Measurements from ENCODE around the gene NUMA1. TPM values are rescaled to one million over a fixed set of nuclear protein-coding genes. Genes with fewer than 3 reads are reported as not detected.

Gene NUMA1
- total RNA-seq: 119 and 128 TPM in 2 replicates

DNA sequence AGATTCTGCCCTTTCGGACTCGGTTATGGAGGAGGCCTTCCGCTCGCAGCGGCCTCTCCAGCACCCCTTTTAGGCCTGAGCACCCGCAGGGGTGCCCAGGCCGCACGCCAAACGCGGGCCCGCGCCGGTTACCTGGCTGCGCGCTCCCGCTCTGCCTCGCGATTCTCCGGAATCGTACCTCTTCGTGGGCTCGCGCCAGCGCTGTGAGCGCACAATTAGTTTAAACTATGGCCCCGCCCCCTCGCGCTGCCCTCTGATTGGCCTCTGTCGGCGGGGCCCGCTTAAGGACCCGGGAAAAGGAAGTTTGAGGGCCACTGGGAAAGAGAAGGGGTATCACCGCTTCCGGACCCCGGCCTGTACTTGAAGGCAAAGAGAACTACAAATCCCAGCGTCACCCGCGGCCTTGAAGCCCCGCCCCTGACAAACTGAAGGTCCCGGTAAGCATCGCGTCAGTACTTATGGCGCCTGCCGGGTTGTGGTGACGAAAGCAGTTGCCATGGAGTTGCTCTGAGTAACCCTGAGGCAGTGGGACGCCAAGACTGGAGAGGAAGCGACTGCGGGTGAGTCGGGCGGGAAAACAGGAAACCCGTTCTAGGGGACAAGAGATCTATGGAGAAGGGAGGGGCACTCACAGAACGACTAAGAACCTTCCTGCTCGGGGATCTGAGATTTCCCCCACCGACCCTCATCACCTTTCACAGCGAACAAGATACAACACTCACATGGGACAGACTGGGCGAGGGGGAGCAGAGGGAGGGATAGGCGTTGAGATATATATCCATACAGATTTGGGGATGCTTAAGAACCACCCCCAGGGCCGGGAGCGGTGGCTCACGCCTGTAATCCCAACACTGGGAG is at the start of gene NUMA1, which contains the start of gene LRRC51:
Gene NUMA1, minus strand, starts transcription at position 217 of the 858 bp plus-strand sequence. CDS start 44,599 bp downstream, outside the sequence.
Gene LRRC51, plus strand, starts transcription at position 525 of the 858 bp plus-strand sequence. CDS start 8,234 bp downstream, outside the sequence.

GRCh38 chr11:72112143-72112977 is 32.0 kb upstream of the NUMA1 start, which contains the start of gene ANAPC15:
Gene ANAPC15, minus strand, starts transcription at chr11:72112695. Its CDS starts 1,419 bp downstream, at chr11:72111276.

DNA sequence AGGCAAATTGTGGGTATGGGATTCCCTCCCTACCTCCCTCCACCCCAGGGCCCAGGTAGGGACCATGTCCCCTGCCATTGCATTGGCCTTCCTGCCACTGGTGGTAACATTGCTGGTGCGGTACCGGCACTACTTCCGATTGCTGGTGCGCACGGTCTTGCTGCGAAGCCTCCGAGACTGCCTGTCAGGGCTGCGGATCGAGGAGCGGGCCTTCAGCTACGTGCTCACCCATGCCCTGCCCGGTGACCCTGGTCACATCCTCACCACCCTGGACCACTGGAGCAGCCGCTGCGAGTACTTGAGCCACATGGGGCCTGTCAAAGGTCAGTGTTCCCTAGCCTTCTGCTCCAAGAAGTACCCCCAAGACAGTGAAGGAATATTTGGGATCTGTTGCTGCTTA is 25.5 kb upstream of the NUMA1 start, which contains the start of gene TOMT:
Gene TOMT, plus strand, starts transcription at position 37 of the 400 bp plus-strand sequence. Its CDS starts 28 bp downstream, at position 65.

DNA sequence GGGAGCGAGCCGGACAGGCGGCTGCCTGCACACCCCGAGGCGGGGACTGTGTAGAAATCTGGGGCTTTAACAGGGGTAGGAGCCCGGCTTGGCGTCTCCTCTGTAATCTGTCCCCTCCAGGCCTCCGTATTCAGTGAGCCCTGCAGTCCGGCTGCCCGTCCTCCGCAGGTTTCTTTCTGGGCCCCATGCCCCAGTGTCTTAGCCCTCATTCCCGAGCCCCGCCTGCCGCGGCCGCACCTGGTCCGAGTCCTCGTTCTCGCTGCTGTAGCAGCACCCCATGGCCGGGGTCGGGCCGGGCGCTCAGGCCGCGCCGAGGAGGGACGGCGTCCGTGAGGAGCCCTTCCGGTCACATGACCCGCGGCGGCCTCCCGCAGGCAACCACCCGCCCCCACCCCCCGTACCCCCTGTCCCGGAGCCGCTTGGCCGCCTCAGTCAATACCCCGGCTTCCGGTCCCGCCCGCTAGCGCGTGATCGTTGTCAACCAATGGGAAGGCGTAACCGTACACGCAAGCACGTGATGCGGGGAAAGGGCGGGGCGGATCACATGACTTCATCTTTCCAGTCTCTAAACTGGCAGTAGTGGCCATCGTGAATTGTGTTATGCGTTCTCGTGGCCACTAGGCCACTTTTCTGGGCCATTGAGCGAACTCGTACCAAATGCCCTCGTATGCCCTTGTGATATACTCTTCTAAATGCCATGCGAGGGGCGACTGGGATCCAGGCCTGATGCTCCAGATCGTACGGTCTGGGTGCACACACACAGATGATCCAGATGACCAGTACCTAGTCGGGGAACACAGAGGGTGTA is 22.8 kb upstream of the NUMA1 start, which contains the start of gene LAMTOR1:
Gene LAMTOR1, minus strand, starts transcription at position 352 of the 808 bp plus-strand sequence. Its CDS starts 73 bp downstream, at position 279.

DNA sequence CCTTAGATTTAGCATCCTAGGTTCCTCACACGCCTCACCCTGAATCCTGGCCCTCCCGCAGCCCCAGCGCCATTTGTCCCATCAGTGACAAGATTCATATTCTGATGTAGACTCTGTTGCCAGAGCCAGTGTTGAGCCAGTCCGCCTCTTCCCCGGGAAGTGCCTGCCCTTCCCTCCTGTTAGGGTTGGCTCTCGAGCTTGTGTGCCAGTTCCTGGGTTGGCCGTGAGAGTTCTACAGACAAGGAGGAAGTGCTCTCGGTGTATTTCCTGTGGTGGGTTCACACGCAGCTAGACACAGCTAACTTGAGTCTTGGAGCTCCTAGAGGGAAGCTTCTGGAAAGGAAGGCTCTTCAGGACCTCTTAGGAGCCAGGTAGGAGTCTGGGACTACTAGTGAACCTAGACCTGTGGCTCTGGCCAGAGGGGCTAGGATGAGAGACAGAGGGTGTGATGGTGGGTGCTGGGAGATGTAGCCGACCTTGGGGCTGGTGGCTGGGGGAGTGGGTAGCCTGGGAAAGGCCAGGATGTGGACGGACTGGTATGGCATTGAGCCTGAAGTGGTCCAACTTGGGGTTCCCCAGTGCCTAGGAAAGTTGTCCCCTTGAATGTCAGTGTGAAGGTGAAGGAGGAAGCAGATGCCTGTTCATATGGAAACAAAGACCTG is 81.6 kb downstream of the NUMA1 start, which contains the start of gene IL18BP:
Gene IL18BP, plus strand, starts transcription at position 261 of the 662 bp plus-strand sequence. CDS start 1,076 bp downstream, outside the sequence.

Other genes starting within 250 kb of the NUMA1 start
- gene DEFB108B, start 247.3 kb downstream of the NUMA1 start, total RNA-seq: not detected in 2 replicates
- gene DEFB131B, start 202.1 kb downstream of the NUMA1 start, total RNA-seq: not detected in 2 replicates
- gene XNDC1N, start 151.9 kb downstream of the NUMA1 start, total RNA-seq: 4.9 and 6.1 TPM in 2 replicates
- gene RNF121, start 151.5 kb downstream of the NUMA1 start, total RNA-seq: 20.2 and 22.4 TPM in 2 replicates
- 0.45 and 1.0 TPM in 2 replicates for gene IL18BP, start 81.6 kb downstream of the NUMA1 start, total RNA-seq
- gene LRRC51, start 308 bp upstream of the NUMA1 start, total RNA-seq: 4.6 and 10.9 TPM in 2 replicates
- 145 and 149 TPM in 2 replicates for gene LAMTOR1, start 22.8 kb upstream of the NUMA1 start, total RNA-seq
- gene TOMT, start 25.4 kb upstream of the NUMA1 start, total RNA-seq: 0.15 TPM in 1 of 2 replicates, not detected in the other
- gene ANAPC15, start 32.2 kb upstream of the NUMA1 start, total RNA-seq: 64.4 and 69.4 TPM in 2 replicates
- not detected in 2 replicates for gene FOLR3, start 55.2 kb upstream of the NUMA1 start, total RNA-seq
- not detected in 2 replicates for gene FOLR1, start 111.6 kb upstream of the NUMA1 start, total RNA-seq
- not detected in 2 replicates for gene FOLR2, start 136.3 kb upstream of the NUMA1 start, total RNA-seq
- 51.9 and 67.9 TPM in 2 replicates for gene INPPL1, start 144.2 kb upstream of the NUMA1 start, total RNA-seq
- gene PHOX2A, start 163.6 kb upstream of the NUMA1 start, total RNA-seq: not detected in 2 replicates

All from bronchus fibroblast of lung (primary cell).